ENCODE data around the gene C11orf24. TPM values are rescaled to one million over a fixed set of nuclear protein-coding genes. Genes with fewer than 3 reads are reported as not detected.

The C11orf24 gene
- polyA plus RNA-seq (2012; ENCODE audit: insufficient read depth, insufficient read length, low read depth): 59.5 TPM

DNA sequence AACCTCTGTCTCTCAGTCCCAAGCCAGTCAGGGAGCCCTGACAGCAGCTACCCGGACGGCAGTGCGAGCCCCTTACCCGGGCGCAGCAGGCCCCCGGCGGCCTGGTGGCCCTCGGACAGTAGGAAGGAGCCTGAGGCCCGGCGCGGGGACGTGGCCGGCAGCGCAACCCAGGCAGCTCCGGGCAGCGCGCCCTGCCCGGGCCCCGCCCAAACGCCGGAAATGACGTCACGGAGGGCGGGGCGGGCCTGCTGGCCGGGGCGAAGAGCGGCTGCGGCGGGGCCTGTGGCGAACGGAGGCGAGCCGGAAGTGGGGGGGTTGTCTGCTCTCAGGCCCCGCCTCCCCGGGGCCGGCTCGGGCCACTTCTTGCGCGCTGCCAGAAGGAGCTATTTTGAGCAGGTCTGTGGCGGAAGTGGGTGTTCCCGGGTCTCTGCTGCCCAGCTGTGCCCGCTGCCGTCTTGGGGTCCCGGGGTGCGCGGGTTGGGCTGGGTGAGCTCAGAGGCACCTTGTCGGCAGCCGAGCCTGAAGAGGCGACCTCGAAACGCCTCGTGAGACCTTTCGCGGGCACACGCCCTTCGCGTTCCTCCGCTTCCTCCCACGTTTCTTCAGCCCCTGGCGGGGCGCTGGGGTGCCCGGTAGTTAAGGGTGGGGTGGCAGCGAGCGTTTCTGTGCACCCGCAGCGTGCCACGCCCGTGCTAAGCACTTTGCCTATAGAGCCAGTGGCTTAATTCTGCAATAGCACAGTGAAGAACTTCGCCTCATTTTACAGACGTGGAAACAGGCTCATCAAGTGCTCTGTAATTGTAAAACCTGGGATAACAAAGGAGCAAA lies at the start of gene C11orf24:
C11orf24 (minus strand) TSS at position 193 of the 828 bp plus-strand sequence. CDS start 8,206 bp downstream, outside the sequence.
- H3K4me1 ChIP-seq: no peaks in the 10 kb centered on the region
- peaks cover 6% of the 10 kb centered on the region for H3K36me3 ChIP-seq
- TF ChIP-seq CTCF (IDR thresholded peaks at IDR 0.05; ENCODE audit: low read depth, low read length): no peak
- H3K9me3 ChIP-seq: no peaks in the 10 kb centered on the region
- H3K27me3 ChIP-seq: no peaks in the 10 kb centered on the region
- H3K4me3 ChIP-seq (ENCODE audit: low read depth, low read length): peak within 1 kb of the TSS; percentile 92
- DNase-seq: peak; percentile 97

DNA sequence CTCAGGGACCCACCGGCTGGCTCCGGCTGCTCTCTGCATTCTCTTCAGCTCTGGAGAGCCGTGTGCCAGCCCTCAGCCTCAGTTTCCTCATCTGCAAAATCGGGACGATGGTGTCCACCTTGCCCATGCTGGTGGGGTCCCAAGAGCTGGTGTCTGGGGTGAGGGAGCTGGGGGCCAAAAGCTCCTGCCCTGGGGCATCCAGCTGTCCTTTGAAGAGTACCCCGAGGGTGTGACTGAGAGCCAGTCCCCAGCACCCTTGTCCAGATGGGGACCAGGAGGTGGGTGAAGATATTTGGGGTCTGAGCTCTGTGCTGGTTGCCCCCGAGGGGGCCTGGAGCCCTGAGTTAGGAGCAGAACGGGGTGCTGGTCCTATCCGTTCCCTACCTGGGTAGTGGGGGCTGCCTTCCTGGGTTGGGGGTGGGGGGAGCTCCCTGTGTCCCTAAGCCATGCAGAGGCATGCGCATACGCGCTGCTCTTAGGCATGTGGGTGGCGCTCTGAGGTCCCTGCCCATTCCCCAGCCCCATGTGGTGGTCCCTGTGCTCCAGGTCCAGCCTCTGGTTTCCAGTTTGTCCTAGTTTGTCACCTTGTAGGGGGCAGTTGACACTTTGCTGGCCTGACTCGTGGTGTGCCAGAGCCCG lies 45.5 kb upstream of the C11orf24 start:
- Histone ChIP-seq H3K4me3 (ENCODE audit: low read depth, low read length) (no peak overlapping the region), H3K9me3 (no peaks in the 10 kb centered on the region), H3K27me3 (no peaks in the 10 kb centered on the region), H3K36me3 (peaks cover 5% of the 10 kb centered on the region; the same call in 1 of the 2 replicates), H3K4me1 (peaks cover 12% of the 10 kb centered on the region)
- no peak for DNase-seq
- TF ChIP-seq CTCF (IDR thresholded peaks at IDR 0.05; ENCODE audit: low read depth, low read length): no peak

DNA sequence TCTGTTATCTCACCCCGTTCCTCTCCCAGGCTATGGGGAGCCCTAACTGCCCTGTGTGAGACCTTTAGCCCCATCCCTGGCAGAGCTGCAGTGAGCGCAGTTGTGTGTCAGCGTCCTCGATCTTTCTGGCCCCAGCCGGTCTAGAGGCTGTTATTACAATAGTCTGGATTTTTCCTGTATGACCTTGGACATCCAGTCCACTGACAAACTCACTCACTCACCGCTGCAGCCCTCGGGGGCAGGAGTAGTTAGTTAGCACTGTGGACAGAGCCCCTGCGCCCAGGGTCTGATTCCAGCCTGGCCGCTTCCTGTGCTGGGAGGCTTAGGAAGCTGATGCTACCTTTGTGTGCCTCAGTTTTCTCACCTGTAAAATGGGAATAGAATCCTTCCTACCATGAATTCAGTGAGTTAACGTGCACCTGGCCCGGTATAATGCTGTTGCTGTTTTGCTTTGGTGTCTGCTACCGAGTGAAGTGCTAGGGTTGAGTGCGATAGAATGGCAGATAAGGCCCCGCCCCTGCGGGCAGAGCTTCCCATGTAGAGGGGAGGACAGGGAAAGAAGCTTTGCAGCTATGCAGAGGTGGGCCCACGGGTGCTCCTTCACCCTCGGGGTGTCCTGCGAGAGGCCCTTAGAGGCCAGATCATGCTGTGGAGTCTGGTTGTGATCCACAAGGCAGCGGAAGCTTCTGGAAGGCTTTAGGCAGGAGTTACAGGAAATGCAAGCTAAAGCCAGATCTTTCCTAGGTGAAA lies 43.6 kb upstream of the C11orf24 start:
- no peak for TF ChIP-seq CTCF (IDR thresholded peaks at IDR 0.05; ENCODE audit: low read depth, low read length)
- no peaks in the 10 kb centered on the region for H3K9me3 ChIP-seq
- peaks cover 12% of the 10 kb centered on the region for H3K4me1 ChIP-seq

GRCh38 chr11:68314203-68315170 lies 42.7 kb upstream of the C11orf24 start:
- peak overlapping the region; percentile 82 for H3K4me3 ChIP-seq (ENCODE audit: low read depth, low read length)
- no peaks in the 10 kb centered on the region for H3K9me3 ChIP-seq
- H3K4me1 ChIP-seq: peaks cover 12% of the 10 kb centered on the region
- TF ChIP-seq CTCF (IDR thresholded peaks at IDR 0.05; ENCODE audit: low read depth, low read length): no peak
- DNase-seq: no peak
- no peaks in the 10 kb centered on the region for H3K27me3 ChIP-seq
- peaks cover 5% of the 10 kb centered on the region; the same call in 1 of the 2 replicates for H3K36me3 ChIP-seq

More for the DNA sequence above, 43.6 kb upstream of the C11orf24 start:
- DNase-seq: no peak
- Histone ChIP-seq H3K4me3 (ENCODE audit: low read depth, low read length) (peak overlapping the region; percentile 82), H3K27me3 (no peaks in the 10 kb centered on the region), H3K36me3 (peaks cover 5% of the 10 kb centered on the region; the same call in 1 of the 2 replicates)

DNA sequence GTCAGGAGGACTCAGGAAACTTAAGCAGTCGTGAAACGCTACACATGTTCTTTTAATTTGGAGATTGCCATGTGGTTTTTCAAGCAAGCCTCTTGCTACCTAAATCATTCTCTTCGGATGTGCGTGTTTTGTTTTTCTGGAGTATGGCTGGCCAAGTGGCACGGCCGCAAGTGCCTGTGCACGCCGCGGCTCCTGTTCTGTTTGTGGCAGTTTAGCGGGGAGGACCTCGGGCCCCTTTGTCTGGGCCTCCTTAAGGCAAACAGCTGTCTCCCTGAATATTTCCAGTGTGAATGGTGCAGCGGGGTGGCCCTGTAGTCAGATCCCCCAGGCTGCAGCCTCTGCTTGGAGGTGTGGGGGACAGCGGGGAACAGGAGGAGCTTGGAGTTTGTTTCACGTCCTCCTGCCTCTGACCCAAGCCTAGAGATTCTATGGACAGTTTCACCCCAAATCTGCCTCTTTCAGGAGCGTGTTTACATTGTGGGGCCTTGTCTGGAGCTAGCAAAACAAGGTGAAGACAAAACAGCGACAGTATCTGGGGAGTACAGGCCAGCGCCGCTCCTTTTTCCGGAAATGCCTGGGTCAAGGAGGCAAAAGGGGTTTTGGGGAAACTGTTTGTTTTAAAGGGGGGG lies 41.9 kb upstream of the C11orf24 start:
- peaks cover 12% of the 10 kb centered on the region for H3K4me1 ChIP-seq
- no peak for DNase-seq

More for the DNA sequence above, 41.9 kb upstream of the C11orf24 start:
- Histone ChIP-seq H3K9me3 (no peaks in the 10 kb centered on the region), H3K27me3 (no peaks in the 10 kb centered on the region), H3K36me3 (peaks cover 5% of the 10 kb centered on the region; the same call in 1 of the 2 replicates), H3K4me3 (ENCODE audit: low read depth, low read length) (peak overlapping the region; percentile 82)
- TF ChIP-seq CTCF (IDR thresholded peaks at IDR 0.05; ENCODE audit: low read depth, low read length): no peak
